ENCODE measurements around the gene CCNL2.

CCNL2 gene

GRCh38 chr1:1344655-1345361, 54.3 kb downstream of the CCNL2 start:
- Mint-ChIP-seq H3K4me3 (no peak overlapping the region), H3K27ac (no peak overlapping the region), H3K4me1 (ENCODE audit: low read depth) (peaks cover 12% of the 10 kb centered on the region), H3K9me3 (ENCODE audit: low read depth) (no peaks in the 10 kb centered on the region), H3K27me3 (no peaks in the 10 kb centered on the region), H3K36me3 (no peaks in the 10 kb centered on the region)

- no peaks in the 10 kb centered on the region for H3K9me3 Mint-ChIP-seq (ENCODE audit: low read depth)
- no peaks in the 10 kb centered on the region for H3K36me3 Mint-ChIP-seq
- peaks cover 12% of the 10 kb centered on the region for H3K4me1 Mint-ChIP-seq (ENCODE audit: low read depth)
- no peak overlapping the region for H3K27ac Mint-ChIP-seq
- H3K4me3 Mint-ChIP-seq = no peak overlapping the region
- no peaks in the 10 kb centered on the region for H3K27me3 Mint-ChIP-seq
Measured at GRCh38 chr1:1343811-1344421, 55.2 kb downstream of the CCNL2 start.

GRCh38 chr1:1342584-1343115, 56.5 kb downstream of the CCNL2 start:
- no peaks in the 10 kb centered on the region for H3K27me3 Mint-ChIP-seq
- H3K4me1 Mint-ChIP-seq (ENCODE audit: low read depth) = peaks cover 12% of the 10 kb centered on the region
- no peaks in the 10 kb centered on the region for H3K9me3 Mint-ChIP-seq (ENCODE audit: low read depth)
- H3K27ac Mint-ChIP-seq = no peak overlapping the region
- H3K4me3 Mint-ChIP-seq = no peak overlapping the region
- H3K36me3 Mint-ChIP-seq = no peaks in the 10 kb centered on the region

GRCh38 chr1:1342061-1342562, 57.0 kb downstream of the CCNL2 start:
- Mint-ChIP-seq H3K9me3 (ENCODE audit: low read depth) (no peaks in the 10 kb centered on the region), H3K27ac (no peak overlapping the region), H3K27me3 (no peaks in the 10 kb centered on the region), H3K36me3 (no peaks in the 10 kb centered on the region), H3K4me3 (no peak overlapping the region), H3K4me1 (ENCODE audit: low read depth) (peaks cover 8% of the 10 kb centered on the region)

- H3K36me3 Mint-ChIP-seq = no peaks in the 10 kb centered on the region
- H3K27me3 Mint-ChIP-seq = no peaks in the 10 kb centered on the region
- H3K9me3 Mint-ChIP-seq (ENCODE audit: low read depth) = no peaks in the 10 kb centered on the region
- no peak overlapping the region for H3K27ac Mint-ChIP-seq
- H3K4me1 Mint-ChIP-seq (ENCODE audit: low read depth) = peaks cover 4% of the 10 kb centered on the region
- no peak overlapping the region for H3K4me3 Mint-ChIP-seq
Measured at GRCh38 chr1:1341549-1342021, 57.5 kb downstream of the CCNL2 start.

- Mint-ChIP-seq H3K27ac (no peak overlapping the region), H3K27me3 (no peaks in the 10 kb centered on the region), H3K36me3 (no peaks in the 10 kb centered on the region), H3K9me3 (ENCODE audit: low read depth) (no peaks in the 10 kb centered on the region), H3K4me3 (no peak overlapping the region), H3K4me1 (ENCODE audit: low read depth) (peaks cover 4% of the 10 kb centered on the region)
Measured at GRCh38 chr1:1340791-1341548, 58.2 kb downstream of the CCNL2 start.

GRCh38 chr1:1340185-1340584, 59.0 kb downstream of the CCNL2 start:
- Mint-ChIP-seq H3K36me3 (no peaks in the 10 kb centered on the region), H3K27me3 (no peaks in the 10 kb centered on the region), H3K27ac (no peak overlapping the region), H3K4me1 (ENCODE audit: low read depth) (peaks cover 2% of the 10 kb centered on the region), H3K4me3 (no peak overlapping the region), H3K9me3 (ENCODE audit: low read depth) (no peaks in the 10 kb centered on the region)

- no peaks in the 10 kb centered on the region for H3K9me3 Mint-ChIP-seq (ENCODE audit: low read depth)
- H3K36me3 Mint-ChIP-seq = no peaks in the 10 kb centered on the region
- H3K4me3 Mint-ChIP-seq = no peak overlapping the region
- H3K27ac Mint-ChIP-seq = no peak overlapping the region
- no peaks in the 10 kb centered on the region for H3K27me3 Mint-ChIP-seq
- H3K4me1 Mint-ChIP-seq (ENCODE audit: low read depth) = peaks cover 2% of the 10 kb centered on the region
Measured at GRCh38 chr1:1338278-1338677, 60.9 kb downstream of the CCNL2 start.

- H3K4me1 Mint-ChIP-seq (ENCODE audit: low read depth) = peaks cover 2% of the 10 kb centered on the region
- H3K27ac Mint-ChIP-seq = no peak overlapping the region
- no peak overlapping the region for H3K4me3 Mint-ChIP-seq
- no peaks in the 10 kb centered on the region for H3K9me3 Mint-ChIP-seq (ENCODE audit: low read depth)
- no peaks in the 10 kb centered on the region for H3K27me3 Mint-ChIP-seq
- no peaks in the 10 kb centered on the region for H3K36me3 Mint-ChIP-seq
Measured at GRCh38 chr1:1337793-1338147, 61.4 kb downstream of the CCNL2 start.

- Mint-ChIP-seq H3K36me3 (no peaks in the 10 kb centered on the region), H3K4me3 (no peak overlapping the region), H3K27ac (no peak overlapping the region), H3K4me1 (ENCODE audit: low read depth) (peaks cover 2% of the 10 kb centered on the region), H3K9me3 (ENCODE audit: low read depth) (no peaks in the 10 kb centered on the region), H3K27me3 (no peaks in the 10 kb centered on the region)
Measured at GRCh38 chr1:1336931-1337792, 62.0 kb downstream of the CCNL2 start.

GRCh38 chr1:1336446-1336845, 62.7 kb downstream of the CCNL2 start:
- no peaks in the 10 kb centered on the region for H3K36me3 Mint-ChIP-seq
- H3K4me3 Mint-ChIP-seq = no peak overlapping the region
- no peaks in the 10 kb centered on the region for H3K27me3 Mint-ChIP-seq
- no peak overlapping the region for H3K27ac Mint-ChIP-seq
- H3K9me3 Mint-ChIP-seq (ENCODE audit: low read depth) = no peaks in the 10 kb centered on the region
- peaks cover 2% of the 10 kb centered on the region for H3K4me1 Mint-ChIP-seq (ENCODE audit: low read depth)

GRCh38 chr1:1335792-1336248, 63.3 kb downstream of the CCNL2 start:
- H3K9me3 Mint-ChIP-seq (ENCODE audit: low read depth) = no peaks in the 10 kb centered on the region
- no peaks in the 10 kb centered on the region for H3K27me3 Mint-ChIP-seq
- no peak overlapping the region for H3K27ac Mint-ChIP-seq
- H3K36me3 Mint-ChIP-seq = no peaks in the 10 kb centered on the region
- no peaks in the 10 kb centered on the region for H3K4me1 Mint-ChIP-seq (ENCODE audit: low read depth)
- H3K4me3 Mint-ChIP-seq = no peak overlapping the region

Measured in activated naive CD8-positive, alpha-beta T cell (primary cell).